Skeletal muscle cell (primary cell): ENCODE data around the gene VEZT.
"Not testable (repeated sequence)": the region's sequence is repeated elsewhere in the genome, so short reads cannot be mapped to it uniquely, and the experiment has no call there.

Source experiments
- DNase-seq: peaks from one replicate; pipeline ENCODE4 v3.0.0-alpha.2; 2010; ENCODE audit warnings: low read depth
- H3K4me3 ChIP-seq: 2 replicates; pipeline ENCODE4 v1.5.1; 2011; ENCODE audit warnings: low read depth, mild to moderate bottlenecking, control low read depth, low read length, moderate library complexity

Gene VEZT

GRCh38 chr12:95298916-95299315 is 81.3 kb downstream of the VEZT start:
- H3K4me3 ChIP-seq = no peak overlapping the region
- no peak for DNase-seq

- no peak for DNase-seq
- H3K4me3 ChIP-seq = no peak overlapping the region
Measured at GRCh38 chr12:95300286-95300685, 82.7 kb downstream of the VEZT start.

GRCh38 chr12:95303476-95303875 is 85.9 kb downstream of the VEZT start:
- no peak overlapping the region for H3K4me3 ChIP-seq
- no peak for DNase-seq

GRCh38 chr12:95304673-95305198 is 87.1 kb downstream of the VEZT start:
- H3K4me3 ChIP-seq = no peak overlapping the region
- no peak for DNase-seq

GRCh38 chr12:95312656-95313055 is 95.0 kb downstream of the VEZT start:
- H3K4me3 ChIP-seq = no peak overlapping the region

GRCh38 chr12:95314756-95315155 is 97.1 kb downstream of the VEZT start:
- DNase-seq, H3K4me3 ChIP-seq: not testable (repeated sequence)

More at GRCh38 chr12:95312656-95313055, 95.0 kb downstream of the VEZT start:
- DNase-seq = no peak

- DNase-seq = no peak
- no peak overlapping the region for H3K4me3 ChIP-seq
Measured at GRCh38 chr12:95316798-95317197, 99.2 kb downstream of the VEZT start.

- H3K4me3 ChIP-seq = no peak overlapping the region
- DNase-seq = peak; percentile 62
Measured at GRCh38 chr12:95318071-95318545, 100.5 kb downstream of the VEZT start.

- no peak for DNase-seq
Measured at GRCh38 chr12:95319694-95320331, 102.2 kb downstream of the VEZT start.

GRCh38 chr12:95321516-95322246 is 104.1 kb downstream of the VEZT start:
- H3K4me3 ChIP-seq = no peak overlapping the region
- no peak for DNase-seq

More at GRCh38 chr12:95319694-95320331, 102.2 kb downstream of the VEZT start:
- H3K4me3 ChIP-seq = no peak overlapping the region

GRCh38 chr12:95322326-95322725 is 104.7 kb downstream of the VEZT start:
- peak; percentile 47 for DNase-seq
- H3K4me3 ChIP-seq = no peak overlapping the region

GRCh38 chr12:95323212-95323611 is 105.6 kb downstream of the VEZT start:
- DNase-seq = no peak
- H3K4me3 ChIP-seq = no peak overlapping the region

- H3K4me3 ChIP-seq, DNase-seq: not testable (repeated sequence)
Measured at GRCh38 chr12:95324246-95324645, 106.6 kb downstream of the VEZT start.

- no peak for DNase-seq
- H3K4me3 ChIP-seq = no peak overlapping the region
Measured at GRCh38 chr12:95325501-95325900, 107.9 kb downstream of the VEZT start.

GRCh38 chr12:95326445-95326844 is 108.8 kb downstream of the VEZT start:
- H3K4me3 ChIP-seq = no peak overlapping the region
- peak; percentile 48 for DNase-seq

- H3K4me3 ChIP-seq = no peak overlapping the region
- DNase-seq = no peak
Measured at GRCh38 chr12:95326855-95327254, 109.2 kb downstream of the VEZT start.

- no peak for DNase-seq
- H3K4me3 ChIP-seq = no peak overlapping the region
Measured at GRCh38 chr12:95328708-95329107, 111.1 kb downstream of the VEZT start.

- no peak overlapping the region for H3K4me3 ChIP-seq
- DNase-seq = no peak
Measured at GRCh38 chr12:95335948-95336347, 118.3 kb downstream of the VEZT start.

GRCh38 chr12:95336387-95337067 is 118.9 kb downstream of the VEZT start:
- no peak overlapping the region for H3K4me3 ChIP-seq
- DNase-seq = peak; percentile 62

GRCh38 chr12:95337146-95337545 is 119.5 kb downstream of the VEZT start:
- H3K4me3 ChIP-seq = no peak overlapping the region
- no peak for DNase-seq
